Lower lobe of right lung (tissue), 2 donors: ENCODE results near the gene AK4. TPM values are rescaled to one million over a fixed set of nuclear protein-coding genes. Genes with fewer than 3 reads are reported as not detected.

Source experiments
- ATAC-seq, 2 donors: fragments of 200-7000 bp; cut with Tn5 transposase; one replicate each; pipeline ENCODE4 v1.9.1; 2020 to 2022; ENCODE audit warnings: mild to moderate bottlenecking in 2 of 2, moderate library complexity in 2 of 2
- DNase-seq: peaks from one replicate; pipeline ENCODE4 v3.0.0-alpha.2; 2020
- H3K27ac ChIP-seq: fragments of 200-600 bp; one replicate; pipeline ENCODE4 v1.8.0; 2022
- H3K27me3 ChIP-seq: fragments of 200-600 bp; one replicate; pipeline ENCODE4 v1.8.0; 2022; ENCODE audit warnings: low read depth
- H3K36me3 ChIP-seq: fragments of 200-600 bp; one replicate; pipeline ENCODE4 v1.8.0; 2022; ENCODE audit warnings: mild to moderate bottlenecking
- H3K4me1 ChIP-seq: fragments of 200-600 bp; one replicate; pipeline ENCODE4 v1.8.0; 2022
- H3K4me3 ChIP-seq: fragments of 200-600 bp; one replicate; pipeline ENCODE4 v1.8.0; 2022; ENCODE audit warnings: mild to moderate bottlenecking
- H3K9me3 ChIP-seq: fragments of 200-600 bp; one replicate; pipeline ENCODE4 v1.8.0; 2022
- intact Hi-C: fragments of 100-400 bp; cut with DNase I; formaldehyde crosslinking; loops from one replicate; pipeline ENCODE4 v1.11.0; 2022
- total RNA-seq: library from RNA; stranded (reverse); fragmentation: NEBNext Ultra II Directional; extraction: Animal tissue kit (Norgen Biotek cat#: 25700); gene quantifications from one replicate; pipeline ENCODE4 v1.2.1, GENCODE V29; 2021
- TF ChIP-seq, protein P1 (sequence below): fragments of 200-600 bp; IDR thresholded peaks from one replicate; pipeline ENCODE4 v1.8.0; 2022; ENCODE audit warnings: antibody characterized with exemption, mild to moderate bottlenecking
- donor health status: DM: no; HTN: yes; CAD: no; lungs with severe emphysema.

AK4 gene
- total RNA-seq, 1 donor from 2014 or later = 7.0 TPM

DNA sequence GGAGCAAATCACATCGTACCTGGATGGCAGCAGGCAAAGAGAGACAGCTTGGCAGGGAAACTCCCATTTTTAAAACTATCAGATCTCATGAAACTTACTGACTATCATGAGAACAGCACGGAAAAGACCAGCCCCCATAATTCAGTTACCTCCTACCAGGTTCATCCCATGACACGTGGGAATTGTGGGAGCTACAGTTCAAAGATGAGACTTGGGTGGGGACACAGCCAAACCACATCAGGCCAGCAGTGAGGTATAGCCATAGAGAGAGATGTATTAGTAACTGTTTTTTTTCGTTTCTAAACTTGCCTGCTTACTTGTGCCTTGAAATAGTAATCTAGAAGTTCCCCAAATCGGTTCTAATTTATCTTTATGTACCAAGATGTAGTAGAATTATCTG lies 48.9 kb downstream of the AK4 start:
- Histone ChIP-seq H3K4me3 (no peak overlapping the region), H3K4me1 (peaks cover 7% of the 10 kb centered on the region), H3K9me3 (no peaks in the 10 kb centered on the region), H3K27me3 (peaks cover 7% of the 10 kb centered on the region), H3K27ac (no peak overlapping the region), H3K36me3 (no peaks in the 10 kb centered on the region)
- TF ChIP-seq, protein P1, sequence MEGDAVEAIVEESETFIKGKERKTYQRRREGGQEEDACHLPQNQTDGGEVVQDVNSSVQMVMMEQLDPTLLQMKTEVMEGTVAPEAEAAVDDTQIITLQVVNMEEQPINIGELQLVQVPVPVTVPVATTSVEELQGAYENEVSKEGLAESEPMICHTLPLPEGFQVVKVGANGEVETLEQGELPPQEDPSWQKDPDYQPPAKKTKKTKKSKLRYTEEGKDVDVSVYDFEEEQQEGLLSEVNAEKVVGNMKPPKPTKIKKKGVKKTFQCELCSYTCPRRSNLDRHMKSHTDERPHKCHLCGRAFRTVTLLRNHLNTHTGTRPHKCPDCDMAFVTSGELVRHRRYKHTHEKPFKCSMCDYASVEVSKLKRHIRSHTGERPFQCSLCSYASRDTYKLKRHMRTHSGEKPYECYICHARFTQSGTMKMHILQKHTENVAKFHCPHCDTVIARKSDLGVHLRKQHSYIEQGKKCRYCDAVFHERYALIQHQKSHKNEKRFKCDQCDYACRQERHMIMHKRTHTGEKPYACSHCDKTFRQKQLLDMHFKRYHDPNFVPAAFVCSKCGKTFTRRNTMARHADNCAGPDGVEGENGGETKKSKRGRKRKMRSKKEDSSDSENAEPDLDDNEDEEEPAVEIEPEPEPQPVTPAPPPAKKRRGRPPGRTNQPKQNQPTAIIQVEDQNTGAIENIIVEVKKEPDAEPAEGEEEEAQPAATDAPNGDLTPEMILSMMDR = no peak
- no peak for DNase-seq
- intact Hi-C loops = no loop called here
- ATAC-seq = no peak

DNA sequence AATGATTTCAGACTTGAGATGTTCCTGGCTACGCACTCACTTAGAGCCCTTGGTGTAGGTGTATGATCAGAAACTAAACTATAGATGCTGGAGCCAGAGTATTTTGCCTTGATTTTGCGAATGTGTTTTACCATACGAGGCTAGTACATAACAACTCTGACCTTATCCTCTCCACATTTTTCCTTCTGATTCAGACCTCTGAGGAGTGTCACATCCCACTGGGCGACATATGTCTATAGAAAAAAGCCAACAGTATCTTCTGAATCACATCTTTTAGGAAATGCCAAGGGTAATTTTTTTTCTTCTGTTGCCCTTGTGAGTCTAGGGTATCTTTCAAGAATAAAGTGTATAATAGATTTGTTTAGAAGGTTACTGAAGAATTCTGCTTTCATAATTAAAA lies 49.6 kb downstream of the AK4 start:
- Histone ChIP-seq H3K27me3 (peaks cover 7% of the 10 kb centered on the region), H3K36me3 (no peaks in the 10 kb centered on the region), H3K27ac (no peak overlapping the region), H3K4me1 (peaks cover 7% of the 10 kb centered on the region), H3K4me3 (no peak overlapping the region), H3K9me3 (no peaks in the 10 kb centered on the region)
- TF ChIP-seq, protein P1 = no peak
- no peak for DNase-seq
- ATAC-seq = no peak
- intact Hi-C loops = no loop called here

DNA sequence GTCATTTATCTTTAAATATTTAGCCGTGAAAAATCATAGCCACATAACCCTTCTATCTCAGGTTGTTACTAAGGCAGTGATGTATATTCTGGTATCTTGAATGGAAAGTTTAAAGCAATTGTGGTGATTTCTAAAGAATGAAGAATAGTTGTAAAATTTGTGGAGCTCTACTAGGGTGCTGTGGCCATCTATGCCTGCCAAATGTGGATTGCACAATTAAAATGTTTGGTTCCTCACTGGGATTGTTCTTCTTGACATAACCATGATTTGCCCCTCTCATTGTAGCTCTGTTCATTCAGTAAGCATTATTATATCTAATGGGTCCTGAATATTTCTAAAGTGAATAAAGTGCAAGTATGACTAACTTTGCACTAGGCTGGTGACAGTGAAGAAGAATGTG lies 50.1 kb downstream of the AK4 start:
- no peaks in the 10 kb centered on the region for H3K9me3 ChIP-seq
- TF ChIP-seq, protein P1 = no peak
- intact Hi-C loops = no loop called here
- peaks cover 7% of the 10 kb centered on the region for H3K4me1 ChIP-seq
- H3K4me3 ChIP-seq = no peak overlapping the region
- ATAC-seq (no peak), DNase-seq (no peak)
- H3K27me3 ChIP-seq = peaks cover 7% of the 10 kb centered on the region
- H3K36me3 ChIP-seq = no peaks in the 10 kb centered on the region
- H3K27ac ChIP-seq = no peak overlapping the region

DNA sequence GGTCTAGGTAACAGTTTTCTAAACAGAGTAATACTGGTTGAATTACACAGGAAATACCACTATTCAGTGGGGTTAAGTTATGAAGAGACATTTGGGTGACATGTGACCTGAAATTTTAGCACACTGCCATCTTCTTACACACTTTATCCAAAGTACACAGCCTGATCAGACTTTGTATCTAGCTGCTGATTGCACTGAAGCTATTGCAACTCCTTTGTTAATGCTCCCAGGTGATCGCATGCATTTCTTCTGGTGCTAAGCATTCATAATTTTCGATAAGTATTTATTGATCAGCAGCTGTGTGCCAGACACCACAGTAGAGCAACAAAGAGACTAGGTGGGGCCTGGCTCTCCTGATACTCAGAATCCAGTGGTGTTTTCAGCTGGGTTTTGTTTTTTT lies 52.4 kb downstream of the AK4 start:
- TF ChIP-seq, protein P1 = no peak
- intact Hi-C loops = loop anchor here (10.0 kb wide), 1 partner anchor 126 kb away; no protein-coding TSS in a partner anchor
- Histone ChIP-seq H3K4me3 (no peak overlapping the region), H3K27ac (no peak overlapping the region), H3K9me3 (no peaks in the 10 kb centered on the region), H3K4me1 (peaks cover 4% of the 10 kb centered on the region), H3K36me3 (no peaks in the 10 kb centered on the region), H3K27me3 (peaks cover 7% of the 10 kb centered on the region)
- ATAC-seq (no peak), DNase-seq (no peak)

DNA sequence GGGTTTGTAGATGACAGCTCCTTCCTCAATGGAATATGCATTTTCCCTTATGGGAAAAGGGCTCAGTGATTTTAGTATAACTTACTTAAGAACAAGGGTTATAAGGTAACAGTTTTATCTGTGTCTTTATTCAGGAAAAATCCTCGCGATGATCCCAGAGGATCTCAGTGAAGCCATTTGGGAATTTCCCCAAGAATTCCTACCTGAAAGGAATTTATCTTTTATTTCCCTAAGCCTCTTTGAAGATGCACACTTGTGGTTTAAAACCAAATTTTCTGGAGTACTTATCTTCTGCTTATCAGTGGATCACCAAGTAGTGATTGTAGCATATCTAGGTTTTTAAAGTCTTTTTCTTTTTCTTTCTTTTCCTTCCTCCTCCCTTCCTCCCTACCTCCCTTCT lies 58.8 kb downstream of the AK4 start:
- intact Hi-C loops = loop anchor here (10.0 kb wide), 1 partner anchor 132 kb away; no protein-coding TSS in a partner anchor
- H3K27me3 ChIP-seq = no peaks in the 10 kb centered on the region
- ATAC-seq (no peak), DNase-seq (no peak)
- H3K4me1 ChIP-seq = no peaks in the 10 kb centered on the region
- TF ChIP-seq, protein P1 = no peak
- H3K4me3 ChIP-seq = no peak overlapping the region
- no peaks in the 10 kb centered on the region for H3K9me3 ChIP-seq
- no peaks in the 10 kb centered on the region for H3K36me3 ChIP-seq
- no peak overlapping the region for H3K27ac ChIP-seq

DNA sequence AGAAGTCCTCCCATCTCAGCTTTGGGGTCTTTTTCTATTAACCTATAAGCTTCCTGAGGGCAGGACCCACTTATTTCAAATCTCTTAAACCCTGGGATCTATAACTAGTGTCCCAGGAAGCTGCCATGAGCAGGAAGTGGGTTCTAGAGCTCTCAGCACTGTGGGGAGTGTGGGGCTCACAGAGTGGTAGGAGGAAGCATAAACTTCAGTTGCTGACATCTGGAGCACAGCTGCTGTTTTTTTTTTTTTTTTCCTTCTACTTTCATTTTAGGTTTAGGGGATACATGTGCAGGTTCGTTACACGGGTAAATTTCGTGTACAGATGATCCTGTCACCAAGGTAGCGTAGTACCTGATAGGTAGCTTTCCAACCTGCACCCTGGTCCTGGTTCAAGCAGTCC lies 59.3 kb downstream of the AK4 start:
- Histone ChIP-seq H3K36me3 (no peaks in the 10 kb centered on the region), H3K4me3 (no peak overlapping the region), H3K27me3 (no peaks in the 10 kb centered on the region), H3K27ac (no peak overlapping the region), H3K4me1 (no peaks in the 10 kb centered on the region), H3K9me3 (no peaks in the 10 kb centered on the region)
- no peak for ATAC-seq
- TF ChIP-seq, protein P1 = no peak
- DNase-seq = no peak
- intact Hi-C loops = loop anchor here (10.0 kb wide), 1 partner anchor 133 kb away; no protein-coding TSS in a partner anchor
